Endothelial cell of umbilical vein (primary cell): ENCODE measurements around the gene TTC3.

Source experiments
- CTCF ChIP-seq, 2 donors: IDR thresholded peaks; 1 replicate in 1 of 2; 2 replicates in 1 of 2; pipeline ENCODE4 v1.5.1; 2011; ENCODE audit warnings: low read length in 2 of 2, mild to moderate bottlenecking in 2 of 2, moderate library complexity in 2 of 2, control low read depth in 1 of 2, inconsistent platforms in 1 of 2, low read depth in 1 of 2; ENCODE audit not compliant: insufficient read depth in 1 of 2; ENCODE audit errors: extremely low read depth in 1 of 2
- EZH2 ChIP-seq: IDR thresholded peaks from 2 replicates; pipeline ENCODE4 v1.6.1; 2012; ENCODE audit warnings: borderline replicate concordance, low read depth, mild to moderate bottlenecking, moderate library complexity, low read length, inconsistent platforms; ENCODE audit not compliant: severe bottlenecking

GRCh38 chr21:37128076-37128475 is 55.0 kb downstream of the TTC3 start:
- TF ChIP-seq EZH2 (no peak), CTCF (IDR thresholded peaks at IDR 0.05; ENCODE audit: extremely low read depth in 1 of 2, insufficient read depth in 1 of 2, low read depth in 1 of 2, low read length in 2 of 2) (no peak)
